ENCODE results near the gene DMRTB1.

DNA sequence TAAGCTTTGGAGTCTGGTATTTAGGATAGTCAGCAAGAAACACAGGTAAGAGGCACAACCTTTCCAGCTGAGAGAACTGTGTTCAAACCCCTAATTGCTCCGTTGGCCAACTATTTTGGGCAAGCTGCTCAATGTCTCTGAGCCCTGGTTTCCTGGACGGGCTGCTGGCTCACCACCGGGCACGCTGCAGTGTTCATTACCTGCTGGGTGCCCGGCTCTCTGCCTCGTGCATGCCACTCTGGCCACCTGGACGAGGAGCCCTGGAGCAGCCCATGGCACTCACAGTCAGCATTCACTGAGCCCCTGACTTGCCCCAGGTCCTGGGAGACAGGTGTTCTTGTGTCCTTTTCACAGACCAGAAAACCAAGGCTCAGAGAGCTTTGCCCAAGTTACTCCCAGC is 51.0 kb downstream of the DMRTB1 start:
- no peak for TF ChIP-seq EZH2 (IDR thresholded peaks at IDR 0.05; ENCODE audit: borderline replicate concordance, insufficient read depth, low read length, poor library complexity, severe bottlenecking)
- TF ChIP-seq, protein P1, sequence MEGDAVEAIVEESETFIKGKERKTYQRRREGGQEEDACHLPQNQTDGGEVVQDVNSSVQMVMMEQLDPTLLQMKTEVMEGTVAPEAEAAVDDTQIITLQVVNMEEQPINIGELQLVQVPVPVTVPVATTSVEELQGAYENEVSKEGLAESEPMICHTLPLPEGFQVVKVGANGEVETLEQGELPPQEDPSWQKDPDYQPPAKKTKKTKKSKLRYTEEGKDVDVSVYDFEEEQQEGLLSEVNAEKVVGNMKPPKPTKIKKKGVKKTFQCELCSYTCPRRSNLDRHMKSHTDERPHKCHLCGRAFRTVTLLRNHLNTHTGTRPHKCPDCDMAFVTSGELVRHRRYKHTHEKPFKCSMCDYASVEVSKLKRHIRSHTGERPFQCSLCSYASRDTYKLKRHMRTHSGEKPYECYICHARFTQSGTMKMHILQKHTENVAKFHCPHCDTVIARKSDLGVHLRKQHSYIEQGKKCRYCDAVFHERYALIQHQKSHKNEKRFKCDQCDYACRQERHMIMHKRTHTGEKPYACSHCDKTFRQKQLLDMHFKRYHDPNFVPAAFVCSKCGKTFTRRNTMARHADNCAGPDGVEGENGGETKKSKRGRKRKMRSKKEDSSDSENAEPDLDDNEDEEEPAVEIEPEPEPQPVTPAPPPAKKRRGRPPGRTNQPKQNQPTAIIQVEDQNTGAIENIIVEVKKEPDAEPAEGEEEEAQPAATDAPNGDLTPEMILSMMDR (IDR thresholded peaks at IDR 0.05; ENCODE audit: poor library complexity, severe bottlenecking), result no peak
